ENCODE measurements around the gene C2CD4D.
"Not testable (repeated sequence)": the region's sequence is repeated elsewhere in the genome, so short reads cannot be mapped to it uniquely, and the experiment has no call there.

Gene C2CD4D

GRCh38 chr1:151839457-151840403 is at the start of gene C2CD4D:
C2CD4D (minus strand) TSS chr1:151839820; CDS start chr1:151838989, 831 bp downstream.
- DNase-seq (ENCODE audit: low read depth in 3 of 3): peak in 2 of 3 donors; percentile 47 to 52

- DNase-seq (ENCODE audit: low read depth in 3 of 3): no peak
These were observed 49.5 kb upstream of the C2CD4D start for GRCh38 chr1:151888972-151889570.

GRCh38 chr1:151887028-151887427 is 47.4 kb upstream of the C2CD4D start:
- DNase-seq (ENCODE audit: low read depth in 3 of 3): no peak

- DNase-seq (ENCODE audit: low read depth in 3 of 3): no peak
These were observed 45.9 kb upstream of the C2CD4D start for GRCh38 chr1:151885479-151885878.

GRCh38 chr1:151884879-151885278 is 45.3 kb upstream of the C2CD4D start:
- DNase-seq (ENCODE audit: low read depth in 3 of 3): not testable (repeated sequence)

GRCh38 chr1:151884445-151884844 is 44.8 kb upstream of the C2CD4D start:
- DNase-seq (ENCODE audit: low read depth in 3 of 3): not testable (repeated sequence)

GRCh38 chr1:151883898-151884297 is 44.3 kb upstream of the C2CD4D start:
- DNase-seq (ENCODE audit: low read depth in 3 of 3): not testable (repeated sequence)

GRCh38 chr1:151882918-151883317 is 43.3 kb upstream of the C2CD4D start:
- not testable (repeated sequence) for DNase-seq (ENCODE audit: low read depth in 3 of 3)

- no peak for DNase-seq (ENCODE audit: low read depth in 3 of 3)
These were observed 42.8 kb upstream of the C2CD4D start for GRCh38 chr1:151882466-151882865.

- DNase-seq (ENCODE audit: low read depth in 3 of 3): no peak
These were observed 41.9 kb upstream of the C2CD4D start for GRCh38 chr1:151881479-151881878.

- DNase-seq (ENCODE audit: low read depth in 3 of 3): no peak
These were observed 35.9 kb upstream of the C2CD4D start for GRCh38 chr1:151875419-151876097.

- DNase-seq (ENCODE audit: low read depth in 3 of 3): not testable (repeated sequence)
These were observed 33.2 kb upstream of the C2CD4D start for GRCh38 chr1:151872776-151873175.

GRCh38 chr1:151871284-151872030 is 31.8 kb upstream of the C2CD4D start:
- no peak for DNase-seq (ENCODE audit: low read depth in 3 of 3)

- no peak for DNase-seq (ENCODE audit: low read depth in 3 of 3)
These were observed 28.9 kb upstream of the C2CD4D start for GRCh38 chr1:151868486-151868885.

- no peak for DNase-seq (ENCODE audit: low read depth in 3 of 3)
These were observed 28.3 kb upstream of the C2CD4D start for GRCh38 chr1:151867765-151868411.

- DNase-seq (ENCODE audit: low read depth in 3 of 3): no peak
These were observed 27.7 kb upstream of the C2CD4D start for GRCh38 chr1:151867321-151867720.

GRCh38 chr1:151864411-151864810 is 24.8 kb upstream of the C2CD4D start:
- DNase-seq (ENCODE audit: low read depth in 3 of 3): no peak

- DNase-seq (ENCODE audit: low read depth in 3 of 3): no peak
These were observed 23.0 kb upstream of the C2CD4D start for GRCh38 chr1:151862604-151863003.

- no peak for DNase-seq (ENCODE audit: low read depth in 3 of 3)
These were observed 21.0 kb upstream of the C2CD4D start for GRCh38 chr1:151860504-151861187.

GRCh38 chr1:151859891-151860293 is 20.3 kb upstream of the C2CD4D start:
- DNase-seq (ENCODE audit: low read depth in 3 of 3): no peak
